Measurements from ENCODE around the gene COA1. TPM values are rescaled to one million over a fixed set of nuclear protein-coding genes. Genes with fewer than 3 reads are reported as not detected.

Gene COA1
- total and polyA plus RNA-seq, 2 donors (not counting 3 experiments of a cell fraction or from before 2014, with no cell fraction given): 38.1 to 55.1 TPM

- FAIRE-seq (no peak), DNase-seq (ENCODE audit: low read depth, low spot score) (no peak)
- no TSS peak for BruUV-seq (replicated peaks)
- Histone ChIP-seq H4K20me1 (replicated peaks; ENCODE audit: control insufficient read depth, extremely low read depth, insufficient read depth, low read length) (peaks cover 8% of the 10 kb centered on the region), H3K27ac (ENCODE audit: insufficient read depth, low read depth, low read length) (no peak overlapping the region), H3K9me3 (replicated peaks; ENCODE audit: control insufficient read depth, insufficient read depth, low read length) (no peaks in the 10 kb centered on the region), H2AFZ (ENCODE audit: low read depth, low read length) (no peak overlapping the region), H3K9ac (replicated peaks; ENCODE audit: extremely low read depth, insufficient read depth, low read length) (no peak overlapping the region), H3K36me3 (ENCODE audit: control insufficient read depth in 2 of 2, extremely low read depth in 1 of 2, insufficient read depth in 2 of 2, low read length in 2 of 2) (peaks cover 10 to 12% of the 10 kb centered on the region in 2 experiments), H3K4me2 (ENCODE audit: insufficient read depth, low read length) (no peak overlapping the region), H3K4me3 (replicated peaks in 1 of 3; ENCODE audit: insufficient read depth in 1 of 3, low read depth in 1 of 3, low read length in 3 of 3) (no peak overlapping the region), H3K27me3 (ENCODE audit: control insufficient read depth in 2 of 2, insufficient read depth in 2 of 2, low read length in 2 of 2) (no peaks in the 10 kb centered on the region), H3K9me1 (replicated peaks; ENCODE audit: control insufficient read depth, extremely low read depth, insufficient read depth, low read length) (no peaks in the 10 kb centered on the region), H3K79me2 (ENCODE audit: control insufficient read depth, insufficient read depth, low read length) (peaks cover 80% of the 10 kb centered on the region), H3K4me1 (ENCODE audit: control insufficient read depth, extremely low read depth, insufficient read depth, low read length) (no peaks in the 10 kb centered on the region)
- TF ChIP-seq POLR2A (IDR thresholded peaks at IDR 0.05; ENCODE audit: low read depth, low read length) (no peak), JUN (IDR thresholded peaks at IDR 0.05; ENCODE audit: borderline replicate concordance, insufficient read depth, insufficient read length, low read depth) (no peak), FOS (IDR thresholded peaks at IDR 0.05; ENCODE audit: borderline replicate concordance, insufficient read depth, low read length) (no peak), MYC (IDR thresholded peaks at IDR 0.05; ENCODE audit: low read depth, low read length) (no peak), POLR2AphosphoS5 (IDR thresholded peaks at IDR 0.05; ENCODE audit: insufficient read depth, low read depth, low read length) (no peak), EZH2 (IDR thresholded peaks at IDR 0.05; ENCODE audit: borderline replicate concordance, low read depth, low read length, severe bottlenecking) (no peak), GATA2 (IDR thresholded peaks at IDR 0.05; ENCODE audit: insufficient read depth, insufficient read length, low read depth, low read length) (no peak)
- TF ChIP-seq, protein P1, sequence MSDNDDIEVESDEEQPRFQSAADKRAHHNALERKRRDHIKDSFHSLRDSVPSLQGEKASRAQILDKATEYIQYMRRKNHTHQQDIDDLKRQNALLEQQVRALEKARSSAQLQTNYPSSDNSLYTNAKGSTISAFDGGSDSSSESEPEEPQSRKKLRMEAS (IDR thresholded peaks at IDR 0.05; ENCODE audit: insufficient read depth, insufficient read length): no peak
- TF ChIP-seq, protein P2, sequence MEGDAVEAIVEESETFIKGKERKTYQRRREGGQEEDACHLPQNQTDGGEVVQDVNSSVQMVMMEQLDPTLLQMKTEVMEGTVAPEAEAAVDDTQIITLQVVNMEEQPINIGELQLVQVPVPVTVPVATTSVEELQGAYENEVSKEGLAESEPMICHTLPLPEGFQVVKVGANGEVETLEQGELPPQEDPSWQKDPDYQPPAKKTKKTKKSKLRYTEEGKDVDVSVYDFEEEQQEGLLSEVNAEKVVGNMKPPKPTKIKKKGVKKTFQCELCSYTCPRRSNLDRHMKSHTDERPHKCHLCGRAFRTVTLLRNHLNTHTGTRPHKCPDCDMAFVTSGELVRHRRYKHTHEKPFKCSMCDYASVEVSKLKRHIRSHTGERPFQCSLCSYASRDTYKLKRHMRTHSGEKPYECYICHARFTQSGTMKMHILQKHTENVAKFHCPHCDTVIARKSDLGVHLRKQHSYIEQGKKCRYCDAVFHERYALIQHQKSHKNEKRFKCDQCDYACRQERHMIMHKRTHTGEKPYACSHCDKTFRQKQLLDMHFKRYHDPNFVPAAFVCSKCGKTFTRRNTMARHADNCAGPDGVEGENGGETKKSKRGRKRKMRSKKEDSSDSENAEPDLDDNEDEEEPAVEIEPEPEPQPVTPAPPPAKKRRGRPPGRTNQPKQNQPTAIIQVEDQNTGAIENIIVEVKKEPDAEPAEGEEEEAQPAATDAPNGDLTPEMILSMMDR (IDR thresholded peaks at IDR 0.05; ENCODE audit: extremely low read depth in 1 of 2, insufficient read depth in 1 of 2, low read depth in 1 of 2, low read length in 2 of 2): no peak
- ChIA-PET CTCF (interaction anchor here (1.3 to 1.5 kb wide), 2 partner anchors 26 to 91 kb away, joined by 4 to 6 read pairs; partner anchors contain the start of gene STK17A), POLR2A (interaction anchor here (0.7 kb wide), 1 partner anchor 29 kb away, joined by 3 read pairs; no protein-coding TSS in a partner anchor)
- dilution Hi-C loops (cut with MboI; ENCODE audit: extremely low pct_ligation_motif_present, low sequenced_read_pairs): no loop called here
- intact Hi-C loops (cut with micrococcal nuclease): no loop called here
Observed at GRCh38 chr7:43609097-43609496, 120.2 kb downstream of the COA1 start.
